Endothelial cell of umbilical vein (primary cell): ENCODE results near the gene TMEM205. TPM values are rescaled to one million over a fixed set of nuclear protein-coding genes. Genes with fewer than 3 reads are reported as not detected.

Experiments used
- BruUV-seq: library from RNA; stranded (reverse); fragments of 400-500 nt; replicated peaks from 2 replicates; lab custom pipeline; 2021; lab: Mats Ljungman, UMichigan
- CTCF ChIA-PET: fragments of 300-600, 350-600 bp; sonication (Branson Sonifier 250); formaldehyde crosslinking; loops from one replicate; lab custom pipeline; 2021; ENCODE audit warnings: antibody characterized with exemption, inconsistent platforms; lab: Charles Lee
- POLR2A ChIA-PET: fragments of 300-600, 350-600 bp; sonication (Branson Sonifier 250); formaldehyde crosslinking; loops from one replicate; lab custom pipeline; 2021; ENCODE audit warnings: antibody characterized with exemption, inconsistent platforms; lab: Charles Lee
- DNase-seq: peaks from one replicate; pipeline ENCODE4 v3.0.0-alpha.2; 2011; ENCODE audit warnings: low read depth, low spot score
- FAIRE-seq: peaks from 2 replicates; lab custom pipeline; 2011; peaks lifted over from hg19 to GRCh38; lab: Jason Lieb, UNC
- H2AFZ ChIP-seq: 2 replicates; pipeline ENCODE4 v1.6.0; 2012; ENCODE audit warnings: low read depth, low read length, control low read depth, inconsistent platforms
- H3K27ac ChIP-seq: 2 replicates; pipeline ENCODE4 v1.5.1; 2011; ENCODE audit warnings: low read depth, mild to moderate bottlenecking, control low read depth, low read length, moderate library complexity; ENCODE audit not compliant: insufficient read depth
- H3K27me3 ChIP-seq, 2 experiments: 2 replicates each; pipeline versions ENCODE4 v1.6.0 to v1.6.1; 2011; ENCODE audit warnings: low read length in 2 of 2, mixed read lengths in 1 of 2; ENCODE audit not compliant: control insufficient read depth in 2 of 2, insufficient read depth in 2 of 2
- H3K36me3 ChIP-seq, 2 experiments: 2 replicates in 1 of 2; 3 replicates in 1 of 2; pipeline ENCODE4 v1.5.1; 2011; ENCODE audit warnings: low read length in 2 of 2, mild to moderate bottlenecking in 1 of 2, moderate library complexity in 1 of 2; ENCODE audit not compliant: control insufficient read depth in 2 of 2, insufficient read depth in 2 of 2; ENCODE audit errors: extremely low read depth in 1 of 2
- H3K4me1 ChIP-seq: 3 replicates; pipeline ENCODE4 v1.5.1; 2011; ENCODE audit warnings: mild to moderate bottlenecking, low read length; ENCODE audit not compliant: control insufficient read depth, insufficient read depth; ENCODE audit errors: extremely low read depth
- H3K4me2 ChIP-seq: 2 replicates; pipeline ENCODE4 v1.6.1; 2011; ENCODE audit warnings: low read length, control low read depth, mixed read lengths; ENCODE audit not compliant: insufficient read depth
- H3K4me3 ChIP-seq, 3 experiments: fragments of 200-600 bp in 1 of 3; sonication (generic), shearing (Covaris generic) in 1 of 3; replicated peaks in 1 of 3; 2 replicates each; pipeline ENCODE4 v1.5.1; 2011 to 2016; ENCODE audit warnings: control low read depth in 3 of 3, low read length in 3 of 3, mild to moderate bottlenecking in 2 of 3, inconsistent platforms in 1 of 3, low read depth in 1 of 3, moderate library complexity in 1 of 3; ENCODE audit not compliant: insufficient read depth in 1 of 3
- H3K79me2 ChIP-seq: 2 replicates; pipeline ENCODE4 v1.6.0; 2012; ENCODE audit warnings: low read length, inconsistent platforms; ENCODE audit not compliant: control insufficient read depth, insufficient read depth
- H3K9ac ChIP-seq: replicated peaks from 2 replicates; pipeline ENCODE3; 2011; ENCODE audit warnings: low read length, control low read depth; ENCODE audit not compliant: insufficient read depth; ENCODE audit errors: extremely low read depth
- H3K9me1 ChIP-seq: replicated peaks from 3 replicates; pipeline ENCODE4 v1.6.0; 2011; ENCODE audit warnings: mild to moderate bottlenecking, low read length; ENCODE audit not compliant: control insufficient read depth, insufficient read depth; ENCODE audit errors: extremely low read depth
- H3K9me3 ChIP-seq: replicated peaks from 2 replicates; pipeline ENCODE4 v1.5.1; 2012; ENCODE audit warnings: low read length, inconsistent platforms; ENCODE audit not compliant: control insufficient read depth, insufficient read depth
- H4K20me1 ChIP-seq: replicated peaks from 2 replicates; pipeline ENCODE3; 2011; ENCODE audit warnings: mild to moderate bottlenecking, low read length; ENCODE audit not compliant: control insufficient read depth, insufficient read depth; ENCODE audit errors: extremely low read depth
- CTCF ChIP-seq, 2 donors: IDR thresholded peaks; 1 replicate in 1 of 2; 2 replicates in 1 of 2; pipeline ENCODE4 v1.5.1; 2011; ENCODE audit warnings: low read length in 2 of 2, mild to moderate bottlenecking in 2 of 2, moderate library complexity in 2 of 2, control low read depth in 1 of 2, inconsistent platforms in 1 of 2, low read depth in 1 of 2; ENCODE audit not compliant: insufficient read depth in 1 of 2; ENCODE audit errors: extremely low read depth in 1 of 2
- EZH2 ChIP-seq: IDR thresholded peaks from 2 replicates; pipeline ENCODE4 v1.6.1; 2012; ENCODE audit warnings: borderline replicate concordance, low read depth, mild to moderate bottlenecking, moderate library complexity, low read length, inconsistent platforms; ENCODE audit not compliant: severe bottlenecking
- FOS ChIP-seq: IDR thresholded peaks from 2 replicates; pipeline ENCODE4 v1.6.1; 2011; ENCODE audit warnings: mild to moderate bottlenecking, low read length, moderate library complexity, borderline replicate concordance; ENCODE audit not compliant: insufficient read depth
- GATA2 ChIP-seq: IDR thresholded peaks from 2 replicates; pipeline ENCODE4 v1.7.0; 2011; ENCODE audit warnings: low read depth, mild to moderate bottlenecking, moderate library complexity, mixed read lengths, low read length; ENCODE audit not compliant: insufficient read length, insufficient read depth
- JUN ChIP-seq: IDR thresholded peaks from 2 replicates; pipeline ENCODE4 v1.6.1; 2011; ENCODE audit warnings: borderline replicate concordance, low read depth; ENCODE audit not compliant: insufficient read length, insufficient read depth
- MAX ChIP-seq: IDR thresholded peaks from 2 replicates; pipeline ENCODE4 v1.6.1; 2011; ENCODE audit not compliant: insufficient read depth, insufficient read length
- MYC ChIP-seq: IDR thresholded peaks from one replicate; pipeline ENCODE4 v1.6.1; 2011; ENCODE audit warnings: mild to moderate bottlenecking, low read depth, low read length
- POLR2A ChIP-seq: IDR thresholded peaks from 2 replicates; pipeline ENCODE4 v1.6.1; 2012; ENCODE audit warnings: low read depth, mild to moderate bottlenecking, control low read depth, low read length
- POLR2AphosphoS5 ChIP-seq: IDR thresholded peaks from 2 replicates; pipeline ENCODE4 v1.6.1; 2012; ENCODE audit warnings: low read depth, mild to moderate bottlenecking, control low read depth, low read length, moderate library complexity; ENCODE audit not compliant: insufficient read depth
- dilution Hi-C: fragments of 300-500 bp; cut with MboI; formaldehyde crosslinking; loops from one replicate; pipeline ENCODE4 v1.15.0; 2019; ENCODE audit warnings: low sequenced_read_pairs; ENCODE audit not compliant: extremely low pct_ligation_motif_present
- intact Hi-C: fragments of 100-400 bp; cut with micrococcal nuclease; formaldehyde crosslinking; loops from one replicate; pipeline ENCODE4 v1.10.0; 2022
- polyA plus RNA-seq, 4 experiments: library from polyadenylated mRNA; depleted of rRNA in 3 of 4; stranded (reverse) in 3 of 4; unstranded in 1 of 4; fragments of >200 nt; gene quantifications; 2 replicates each; pipeline versions ENCODE4 v1.2.1 to v1.2.3, GENCODE V29; 2011 to 2012; ENCODE audit warnings: missing spikeins in 1 of 4
- total RNA-seq: library from RNA; stranded (reverse); gene quantifications from 2 replicates; pipeline ENCODE4 v1.2.3, GENCODE V29; 2021

The TMEM205 gene
- total and polyA plus RNA-seq, 2 donors (not counting 3 experiments of a cell fraction or from before 2014, with no cell fraction given): 57.3 to 345 TPM

GRCh38 chr19:11349171-11349570 is 3.1 kb upstream of the TMEM205 start:
- intact Hi-C loops: no loop called here
- no peak for DNase-seq
- no peak for TF ChIP-seq POLR2A
- TF ChIP-seq GATA2: no peak
- no peak overlapping the region for H3K9ac ChIP-seq
- H3K27me3 ChIP-seq: no peaks in the 10 kb centered on the region
- no peak overlapping the region for H3K4me2 ChIP-seq
- FAIRE-seq: no peak
- H3K9me1 ChIP-seq: no peaks in the 10 kb centered on the region
- CTCF ChIA-PET: interaction anchor here (1.1 to 1.2 kb wide), 2 partner anchors 12 to 55 kb away, joined by 4 read pairs; no protein-coding TSS in a partner anchor
- peaks cover 18% of the 10 kb centered on the region for H3K4me1 ChIP-seq
- no peak overlapping the region for H2AFZ ChIP-seq
- no TSS peak for BruUV-seq
- POLR2A ChIA-PET: no interaction called here
- H4K20me1 ChIP-seq: no peaks in the 10 kb centered on the region
- no peak overlapping the region for H3K4me3 ChIP-seq
- H3K9me3 ChIP-seq: no peaks in the 10 kb centered on the region
- H3K36me3 ChIP-seq: no peaks in the 10 kb centered on the region
- H3K27ac ChIP-seq: no peak overlapping the region
- dilution Hi-C loops: no loop called here
- H3K79me2 ChIP-seq: no peaks in the 10 kb centered on the region

- ChIA-PET POLR2A (no interaction called here), CTCF (interaction anchor here (1.6 to 1.8 kb wide), 2 partner anchors 28 to 33 kb away, joined by 9 read pairs; partner anchors contain the start of gene SWSAP1)
- intact Hi-C loops: no loop called here
- Histone ChIP-seq H3K9me1 (no peaks in the 10 kb centered on the region), H3K9ac (no peak overlapping the region), H3K4me1 (peaks cover 21% of the 10 kb centered on the region), H4K20me1 (no peaks in the 10 kb centered on the region), H2AFZ (no peak overlapping the region), H3K36me3 (peaks cover 0 to 2% of the 10 kb centered on the region in 2 experiments), H3K27ac (no peak overlapping the region), H3K4me3 (no peak overlapping the region), H3K79me2 (no peaks in the 10 kb centered on the region), H3K4me2 (no peak overlapping the region), H3K27me3 (no peaks in the 10 kb centered on the region), H3K9me3 (no peaks in the 10 kb centered on the region)
- TF ChIP-seq EZH2 (no peak), MAX (no peak), POLR2AphosphoS5 (no peak), FOS (no peak), GATA2 (no peak), JUN (no peak), CTCF (IDR thresholded peaks at IDR 0.05; ENCODE audit: extremely low read depth in 1 of 2, insufficient read depth in 1 of 2, low read depth in 1 of 2, low read length in 2 of 2) (no peak), MYC (no peak), POLR2A (no peak)
- no TSS peak for BruUV-seq
- DNase-seq: no peak
- no peak for FAIRE-seq
- dilution Hi-C loops: no loop called here
Measured at GRCh38 chr19:11347546-11348039, 1.5 kb upstream of the TMEM205 start.
